Measurements from ENCODE around the gene TNS3. TPM values are rescaled to one million over a fixed set of nuclear protein-coding genes. Genes with fewer than 3 reads are reported as not detected.

The TNS3 gene
- total and polyA plus RNA-seq, 4 donors, result 58.6 to 117 (median 74.7) TPM

DNA sequence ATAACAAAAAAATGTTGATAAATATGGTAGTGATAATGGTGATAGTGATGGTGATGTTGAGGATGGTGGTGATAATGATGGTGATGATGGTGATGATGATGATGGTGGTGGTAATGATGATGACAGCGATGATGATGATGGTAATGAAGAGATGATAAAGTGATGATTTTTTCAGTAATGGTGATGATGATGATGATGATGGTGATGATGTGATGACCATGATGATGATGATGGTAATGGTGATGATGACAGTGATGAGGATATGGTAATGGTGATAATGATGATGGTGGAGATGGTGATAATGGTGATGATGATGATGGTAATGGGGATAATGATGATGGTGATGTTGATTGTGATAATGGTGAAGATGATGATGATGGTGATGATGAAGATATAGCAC, 321.6 kb downstream of the TNS3 start:
- WGBS (ENCODE audit: insufficient coverage), result 100% methylated on average over 1 of the region's 1 CpG
- H3K4me3 ChIP-seq (ENCODE audit: low read depth, low read length), result no peak overlapping the region

DNA sequence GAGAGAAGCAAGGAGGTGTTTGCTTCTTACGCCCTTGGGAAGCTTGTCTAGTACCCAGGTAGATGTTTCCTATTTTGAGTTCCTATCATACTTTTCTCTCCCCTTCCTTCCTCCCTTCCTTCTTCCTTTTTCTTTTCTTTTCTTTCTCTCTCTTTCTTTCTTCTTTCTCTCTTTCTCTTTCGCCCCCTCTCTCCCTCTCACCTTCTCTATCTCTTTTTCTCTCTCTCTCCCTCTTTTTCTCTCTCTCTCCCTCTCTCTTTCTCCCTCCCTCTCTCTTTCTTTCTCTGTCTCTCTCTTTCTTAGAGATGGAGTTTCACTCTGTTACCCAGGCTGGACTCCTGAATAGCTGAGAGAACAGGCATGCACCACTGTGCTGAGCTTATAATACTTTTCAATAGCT, 322.2 kb downstream of the TNS3 start:
- Histone ChIP-seq H3K27ac (ENCODE audit: low read depth, low read length) (no peak overlapping the region), H3K36me3 (ENCODE audit: control insufficient read depth, insufficient read depth, low read length) (no peaks in the 10 kb centered on the region), H3K9me3 (ENCODE audit: control insufficient read depth, insufficient read depth, low read length) (no peaks in the 10 kb centered on the region), H3K27me3 (ENCODE audit: control insufficient read depth, insufficient read depth, low read length) (no peaks in the 10 kb centered on the region), H3K4me1 (ENCODE audit: control insufficient read depth, insufficient read depth, low read length) (peaks cover 6% of the 10 kb centered on the region), H3K4me3 (ENCODE audit: low read depth, low read length) (no peak overlapping the region)
- no peak for DNase-seq (ENCODE audit: low read depth in 4 of 6, low spot score in 6 of 6)
- WGBS (ENCODE audit: insufficient coverage), result 100% methylated on average over 1 of the region's 2 CpGs

More for the DNA sequence above, 321.6 kb downstream of the TNS3 start:
- Histone ChIP-seq H3K4me1 (ENCODE audit: control insufficient read depth, insufficient read depth, low read length) (peaks cover under 1% of the 10 kb centered on the region), H3K9me3 (ENCODE audit: control insufficient read depth, insufficient read depth, low read length) (no peaks in the 10 kb centered on the region), H3K27me3 (ENCODE audit: control insufficient read depth, insufficient read depth, low read length) (no peaks in the 10 kb centered on the region), H3K36me3 (ENCODE audit: control insufficient read depth, insufficient read depth, low read length) (no peaks in the 10 kb centered on the region), H3K27ac (ENCODE audit: low read depth, low read length) (no peak overlapping the region)
- DNase-seq (ENCODE audit: low read depth in 4 of 6, low spot score in 6 of 6), result no peak

DNA sequence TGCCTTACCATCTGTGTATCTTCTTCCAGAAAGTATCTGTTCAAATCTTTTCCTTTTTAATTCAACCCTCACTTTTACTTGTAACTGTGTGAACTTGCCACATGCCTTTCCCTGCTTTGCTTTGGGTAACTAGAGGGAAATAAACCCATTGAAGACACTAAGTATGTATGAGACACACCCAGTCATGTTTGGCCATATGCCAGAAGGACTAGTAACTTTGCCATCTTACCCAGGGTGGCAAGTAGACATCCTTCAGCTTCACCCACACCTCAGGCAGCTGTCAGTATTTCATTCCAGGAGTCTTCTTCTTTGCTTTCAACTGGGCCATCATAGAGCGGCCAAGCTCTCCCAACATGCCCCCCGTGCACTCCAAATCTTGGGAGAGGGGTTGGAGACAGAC, 323.1 kb downstream of the TNS3 start:
- H3K36me3 ChIP-seq (ENCODE audit: control insufficient read depth, insufficient read depth, low read length), result no peaks in the 10 kb centered on the region
- no peaks in the 10 kb centered on the region for H3K27me3 ChIP-seq (ENCODE audit: control insufficient read depth, insufficient read depth, low read length)
- no peak for DNase-seq (ENCODE audit: low read depth in 4 of 6, low spot score in 6 of 6)
- no peak overlapping the region for H3K4me3 ChIP-seq (ENCODE audit: low read depth, low read length)
- H3K4me1 ChIP-seq (ENCODE audit: control insufficient read depth, insufficient read depth, low read length), result peaks cover 15% of the 10 kb centered on the region
- H3K27ac ChIP-seq (ENCODE audit: low read depth, low read length), result no peak overlapping the region
- no CpG with 5 or more reads among the region's 2 CpGs for WGBS (ENCODE audit: insufficient coverage)
- no peaks in the 10 kb centered on the region for H3K9me3 ChIP-seq (ENCODE audit: control insufficient read depth, insufficient read depth, low read length)

DNA sequence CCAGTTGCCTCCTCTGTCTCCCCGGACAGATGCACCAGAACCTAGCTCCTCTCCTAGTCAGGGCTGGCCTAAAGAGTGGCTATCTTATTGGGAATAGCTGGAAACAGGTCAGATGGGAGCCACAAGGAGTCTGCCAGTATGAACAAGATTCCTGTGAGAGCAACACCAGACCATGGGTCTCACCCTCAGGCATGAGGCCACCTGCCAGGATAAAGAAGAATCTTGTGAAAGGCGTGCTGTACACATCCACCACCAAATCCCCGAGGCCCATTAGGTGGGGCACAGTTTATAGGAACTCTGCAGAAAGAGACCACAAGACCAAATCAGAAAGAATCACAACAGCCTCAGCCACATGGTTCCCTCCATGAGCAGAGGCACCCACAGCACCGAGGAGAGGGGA, 325.9 kb downstream of the TNS3 start:
- no peak for DNase-seq (ENCODE audit: low read depth in 4 of 6, low spot score in 6 of 6)
- Histone ChIP-seq H3K36me3 (ENCODE audit: control insufficient read depth, insufficient read depth, low read length) (no peaks in the 10 kb centered on the region), H3K9me3 (ENCODE audit: control insufficient read depth, insufficient read depth, low read length) (peaks cover 2% of the 10 kb centered on the region), H3K4me3 (ENCODE audit: low read depth, low read length) (no peak overlapping the region), H3K27ac (ENCODE audit: low read depth, low read length) (no peak overlapping the region), H3K27me3 (ENCODE audit: control insufficient read depth, insufficient read depth, low read length) (no peaks in the 10 kb centered on the region), H3K4me1 (ENCODE audit: control insufficient read depth, insufficient read depth, low read length) (peaks cover 19% of the 10 kb centered on the region)
- WGBS (ENCODE audit: insufficient coverage), result 79% methylated on average over 2 of the region's 4 CpGs

DNA sequence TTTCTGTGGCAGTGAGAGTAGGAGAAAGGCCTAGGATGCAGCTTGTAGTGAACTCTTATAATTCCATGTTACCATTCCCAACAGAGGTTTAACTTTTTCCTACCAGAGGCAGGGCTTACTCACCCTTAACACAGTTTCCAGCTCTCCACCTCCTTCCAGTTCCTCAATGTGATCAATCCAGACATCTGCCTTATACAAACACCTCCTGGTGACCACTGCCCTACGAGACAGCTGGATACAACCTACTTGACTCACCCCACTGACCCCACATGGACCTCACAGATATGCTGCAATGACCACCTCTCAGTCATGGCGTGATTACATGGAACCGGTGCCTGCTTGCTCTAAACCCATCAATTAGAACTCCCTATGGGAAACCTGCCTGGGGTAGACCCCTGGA, 326.5 kb downstream of the TNS3 start:
- WGBS (ENCODE audit: insufficient coverage), result 96% methylated on average over 2 of the region's 3 CpGs
- Histone ChIP-seq H3K36me3 (ENCODE audit: control insufficient read depth, insufficient read depth, low read length) (no peaks in the 10 kb centered on the region), H3K4me1 (ENCODE audit: control insufficient read depth, insufficient read depth, low read length) (peaks cover 19% of the 10 kb centered on the region), H3K9me3 (ENCODE audit: control insufficient read depth, insufficient read depth, low read length) (peaks cover 2% of the 10 kb centered on the region), H3K4me3 (ENCODE audit: low read depth, low read length) (no peak overlapping the region), H3K27ac (ENCODE audit: low read depth, low read length) (no peak overlapping the region), H3K27me3 (ENCODE audit: control insufficient read depth, insufficient read depth, low read length) (no peaks in the 10 kb centered on the region)
- no peak for DNase-seq (ENCODE audit: low read depth in 4 of 6, low spot score in 6 of 6)

DNA sequence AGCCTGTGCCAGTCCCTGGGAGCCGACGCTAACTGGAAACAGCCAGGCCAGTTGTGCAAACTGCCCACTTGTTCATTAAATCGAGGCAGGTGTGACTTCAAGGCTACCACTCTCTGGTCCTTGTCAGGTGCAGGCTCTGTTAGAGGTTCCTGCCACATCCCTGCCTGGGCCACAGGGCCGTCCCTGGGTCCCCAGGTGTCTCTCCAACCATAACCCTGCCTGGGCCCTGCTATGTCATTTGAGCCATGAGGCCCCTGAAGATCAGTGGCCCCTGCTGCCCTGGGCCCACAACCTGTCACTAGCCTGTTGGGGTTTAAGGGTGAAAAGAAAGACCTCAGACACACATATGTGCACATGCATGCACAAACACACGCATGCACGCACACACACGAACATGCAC, 326.9 kb downstream of the TNS3 start:
- Histone ChIP-seq H3K27ac (ENCODE audit: low read depth, low read length) (no peak overlapping the region), H3K27me3 (ENCODE audit: control insufficient read depth, insufficient read depth, low read length) (no peaks in the 10 kb centered on the region)

DNA sequence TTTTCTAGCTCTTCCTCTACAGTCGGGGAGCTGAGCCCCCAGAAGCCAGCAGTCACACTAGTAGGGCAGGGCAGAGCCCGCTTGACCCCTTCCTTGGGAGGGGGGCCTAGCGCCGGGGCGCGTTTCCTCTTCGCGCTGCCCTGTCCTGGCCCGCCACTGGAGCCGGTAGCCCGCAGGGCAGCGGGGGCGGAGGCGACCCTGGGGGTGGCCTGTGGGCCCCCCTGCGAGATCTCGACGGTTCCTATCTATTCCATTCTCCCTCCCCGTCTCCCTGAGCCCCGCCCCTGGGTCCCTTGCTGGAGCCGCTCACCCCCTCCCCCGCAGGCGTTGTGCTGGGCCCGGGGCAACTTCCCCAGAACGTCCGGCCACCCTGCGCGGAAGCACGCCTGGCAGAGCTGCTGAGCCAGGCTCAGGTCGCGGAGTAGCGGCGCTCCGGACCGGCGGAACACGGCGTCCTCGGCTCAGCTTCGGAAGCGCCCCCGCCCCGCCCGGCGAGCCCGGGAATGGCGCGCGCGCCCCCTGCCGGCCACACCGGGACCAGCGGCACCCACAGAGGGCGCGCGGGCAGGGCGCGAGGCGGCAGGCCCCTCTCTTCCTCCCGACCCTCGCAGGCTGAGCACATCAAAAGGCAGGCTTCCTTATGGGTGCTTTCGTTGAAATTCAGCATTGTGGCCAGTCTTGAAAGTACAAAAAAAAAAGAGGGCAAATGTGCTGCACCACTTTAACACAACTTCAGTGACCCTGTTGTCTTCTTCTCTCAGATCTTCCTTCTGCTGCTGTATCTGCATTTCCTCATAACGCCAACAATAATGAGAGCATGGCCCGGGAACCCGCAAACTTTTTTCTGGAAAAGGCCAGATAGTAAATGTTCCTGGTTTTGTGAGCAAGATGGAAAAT, 327.6 kb downstream of the TNS3 start:
- Histone ChIP-seq H3K27ac (ENCODE audit: low read depth, low read length) (peak overlapping the region; percentile 64), H3K27me3 (ENCODE audit: control insufficient read depth, insufficient read depth, low read length) (no peaks in the 10 kb centered on the region), H3K4me1 (ENCODE audit: control insufficient read depth, insufficient read depth, low read length) (peaks cover 19% of the 10 kb centered on the region), H3K36me3 (ENCODE audit: control insufficient read depth, insufficient read depth, low read length) (no peaks in the 10 kb centered on the region), H3K9me3 (ENCODE audit: control insufficient read depth, insufficient read depth, low read length) (peaks cover 2% of the 10 kb centered on the region), H3K4me3 (ENCODE audit: low read depth, low read length) (peak overlapping the region; percentile 54)
- peak in 5 of 6 donors; percentile 15 to 89 (median 46) for DNase-seq (ENCODE audit: low read depth in 4 of 6, low spot score in 6 of 6)
- WGBS (ENCODE audit: insufficient coverage), result 2% methylated on average over 60 of the region's 64 CpGs

More for the DNA sequence above, 326.9 kb downstream of the TNS3 start:
- no peak overlapping the region for H3K4me3 ChIP-seq (ENCODE audit: low read depth, low read length)
- peaks cover 19% of the 10 kb centered on the region for H3K4me1 ChIP-seq (ENCODE audit: control insufficient read depth, insufficient read depth, low read length)
- peaks cover 2% of the 10 kb centered on the region for H3K9me3 ChIP-seq (ENCODE audit: control insufficient read depth, insufficient read depth, low read length)
- WGBS (ENCODE audit: insufficient coverage), result 70% methylated on average over 4 of the region's 7 CpGs
- no peaks in the 10 kb centered on the region for H3K36me3 ChIP-seq (ENCODE audit: control insufficient read depth, insufficient read depth, low read length)
- no peak for DNase-seq (ENCODE audit: low read depth in 4 of 6, low spot score in 6 of 6)

DNA sequence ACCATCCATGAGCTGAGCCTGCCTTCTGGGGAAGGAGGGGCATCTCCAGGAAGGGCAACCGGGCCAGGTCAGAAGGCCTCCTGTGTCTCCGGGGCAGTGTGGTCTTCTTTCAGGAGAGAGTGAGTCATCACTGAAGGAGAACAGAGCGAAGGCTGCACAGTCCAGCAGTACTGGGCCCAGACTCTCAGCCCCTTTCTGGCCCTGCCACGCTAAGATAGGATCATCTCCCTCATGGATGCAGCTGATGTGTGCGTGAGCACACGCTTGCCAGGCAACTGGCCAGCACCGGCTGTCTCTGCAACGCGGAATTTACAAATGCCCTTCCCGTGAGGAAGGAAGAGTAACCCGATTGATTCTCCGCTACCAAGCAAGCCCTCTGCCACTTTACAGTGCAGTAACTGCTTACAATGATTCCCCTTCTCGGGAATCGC, 328.2 kb downstream of the TNS3 start:
- H3K36me3 ChIP-seq (ENCODE audit: control insufficient read depth, insufficient read depth, low read length), result no peaks in the 10 kb centered on the region
- no peaks in the 10 kb centered on the region for H3K27me3 ChIP-seq (ENCODE audit: control insufficient read depth, insufficient read depth, low read length)
- peaks cover 19% of the 10 kb centered on the region for H3K4me1 ChIP-seq (ENCODE audit: control insufficient read depth, insufficient read depth, low read length)
- H3K9me3 ChIP-seq (ENCODE audit: control insufficient read depth, insufficient read depth, low read length), result peaks cover 2% of the 10 kb centered on the region
- 8% methylated on average over 12 of the region's 14 CpGs for WGBS (ENCODE audit: insufficient coverage)
- DNase-seq (ENCODE audit: low read depth in 4 of 6, low spot score in 6 of 6), result peak in 5 of 6 donors; percentile 4 to 80 (median 29)
- peak overlapping the region; percentile 64 for H3K27ac ChIP-seq (ENCODE audit: low read depth, low read length)
- H3K4me3 ChIP-seq (ENCODE audit: low read depth, low read length), result peak overlapping the region; percentile 54

DNA sequence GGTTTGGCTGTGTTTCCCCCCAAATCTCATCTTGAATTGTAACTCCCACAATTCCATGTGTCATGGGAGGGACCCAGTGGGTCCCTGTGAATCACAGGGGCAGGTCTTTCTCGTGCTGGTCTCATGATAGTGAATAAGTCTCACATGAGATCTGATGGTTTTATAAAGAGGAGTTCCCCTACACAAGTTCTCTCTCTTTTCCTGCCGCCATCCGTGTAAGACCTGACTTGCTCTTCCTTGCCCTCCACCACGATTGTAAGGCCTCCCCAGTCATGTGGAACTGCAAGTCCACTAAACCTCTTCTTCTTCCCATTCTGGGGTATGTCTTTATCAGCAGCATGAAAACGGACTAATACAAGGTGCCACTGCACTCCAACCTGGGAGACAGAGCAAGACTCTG, 329.2 kb downstream of the TNS3 start:
- H3K27ac ChIP-seq (ENCODE audit: low read depth, low read length), result no peak overlapping the region
- 100% methylated on average over 2 of the region's 5 CpGs for WGBS (ENCODE audit: insufficient coverage)

DNA sequence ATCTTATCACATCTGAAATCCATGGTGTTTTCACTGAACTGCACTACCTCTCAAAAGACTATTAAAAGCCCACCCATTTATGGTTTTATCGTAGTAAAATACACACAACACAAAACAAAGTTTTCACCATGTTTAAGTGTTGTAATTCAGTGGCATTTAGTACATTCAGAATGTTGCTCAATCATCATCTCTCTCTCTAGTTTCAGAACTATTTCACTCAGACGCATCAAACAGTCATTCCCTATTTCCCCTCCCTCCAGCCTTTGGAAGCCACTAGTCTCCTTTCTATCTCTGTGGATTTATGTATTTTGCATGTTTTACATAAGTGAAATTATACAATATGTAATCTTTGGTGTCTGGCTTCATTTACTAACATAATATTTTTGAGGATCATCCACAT, 332.6 kb downstream of the TNS3 start:
- H3K27me3 ChIP-seq (ENCODE audit: control insufficient read depth, insufficient read depth, low read length), result no peaks in the 10 kb centered on the region
- DNase-seq (ENCODE audit: low read depth in 4 of 6, low spot score in 6 of 6), result no peak
- no peak overlapping the region for H3K27ac ChIP-seq (ENCODE audit: low read depth, low read length)
- H3K9me3 ChIP-seq (ENCODE audit: control insufficient read depth, insufficient read depth, low read length), result peaks cover 2% of the 10 kb centered on the region
- WGBS (ENCODE audit: insufficient coverage), result no CpG with 5 or more reads among the region's 2 CpGs
- no peaks in the 10 kb centered on the region for H3K36me3 ChIP-seq (ENCODE audit: control insufficient read depth, insufficient read depth, low read length)
- no peak overlapping the region for H3K4me3 ChIP-seq (ENCODE audit: low read depth, low read length)
- peaks cover 10% of the 10 kb centered on the region for H3K4me1 ChIP-seq (ENCODE audit: control insufficient read depth, insufficient read depth, low read length)

More for the DNA sequence above, 329.2 kb downstream of the TNS3 start:
- H3K4me1 ChIP-seq (ENCODE audit: control insufficient read depth, insufficient read depth, low read length), result peaks cover 19% of the 10 kb centered on the region
- H3K27me3 ChIP-seq (ENCODE audit: control insufficient read depth, insufficient read depth, low read length), result no peaks in the 10 kb centered on the region
- H3K36me3 ChIP-seq (ENCODE audit: control insufficient read depth, insufficient read depth, low read length), result no peaks in the 10 kb centered on the region
- DNase-seq (ENCODE audit: low read depth in 4 of 6, low spot score in 6 of 6), result no peak
- peaks cover 2% of the 10 kb centered on the region for H3K9me3 ChIP-seq (ENCODE audit: control insufficient read depth, insufficient read depth, low read length)
- H3K4me3 ChIP-seq (ENCODE audit: low read depth, low read length), result no peak overlapping the region
